GM12864 (cell line): ENCODE results near the gene ERFL.

Experiments
- DNase-seq: peaks from one replicate; pipeline ENCODE4 v3.0.0-alpha.2; 2011; ENCODE audit warnings: low read depth
- H3K4me3 ChIP-seq: 2 replicates; pipeline ENCODE4 v1.5.1; 2011; ENCODE audit warnings: mild to moderate bottlenecking, low read depth, low read length, control low read depth
- CTCF ChIP-seq: IDR thresholded peaks from 2 replicates; pipeline ENCODE4 v1.5.1; 2011; ENCODE audit warnings: low read depth, mild to moderate bottlenecking, moderate library complexity, low read length, control low read depth, inconsistent platforms; ENCODE audit errors: missing control alignments

ERFL gene

GRCh38 chr19:41926763-41927496 is 1.3 kb downstream of the ERFL start:
- DNase-seq: no peak
- TF ChIP-seq CTCF: no peak
- H3K4me3 ChIP-seq: no peak overlapping the region

DNA sequence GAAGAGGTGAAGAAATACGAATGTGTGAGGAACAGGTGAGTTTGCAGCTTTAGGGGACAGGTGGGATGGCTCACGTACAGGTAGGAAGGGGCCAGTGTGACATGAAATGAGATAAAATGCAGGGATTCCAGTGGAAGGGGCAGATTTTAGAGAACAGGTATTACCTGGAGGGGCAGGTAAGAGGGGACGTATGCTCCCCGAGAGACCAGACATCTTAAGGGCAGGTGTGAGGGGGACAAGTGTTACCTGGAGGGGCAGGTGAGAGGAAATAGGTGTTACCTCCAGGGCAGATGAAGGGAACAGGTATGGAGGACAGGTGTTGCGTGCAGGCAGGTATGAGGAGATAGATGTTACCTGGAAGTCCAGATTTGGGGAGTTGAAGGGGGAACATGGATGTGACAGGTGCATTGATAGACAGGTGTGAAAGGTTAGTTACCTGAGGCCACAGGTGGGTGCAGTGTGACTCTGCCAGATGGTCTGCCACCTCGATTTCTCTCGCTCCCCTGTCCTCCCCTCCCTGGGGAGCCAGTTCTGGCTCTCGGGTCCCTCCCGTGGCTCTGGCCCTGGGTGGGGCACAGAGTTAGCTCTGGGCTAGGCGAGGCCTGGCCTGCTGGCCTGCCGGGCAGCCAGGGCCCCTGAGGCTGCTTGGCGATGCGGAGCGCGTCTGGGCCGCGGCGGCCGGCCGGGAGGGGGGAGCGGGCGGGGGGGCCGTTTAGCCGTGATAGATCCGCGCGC is 2.1 kb downstream of the ERFL start:
- TF ChIP-seq CTCF: no peak
- H3K4me3 ChIP-seq: no peak overlapping the region
- DNase-seq: no peak

- no peak for DNase-seq
- no peak overlapping the region for H3K4me3 ChIP-seq
- no peak for TF ChIP-seq CTCF
Measured at GRCh38 chr19:41925208-41926003, 2.8 kb downstream of the ERFL start.

DNA sequence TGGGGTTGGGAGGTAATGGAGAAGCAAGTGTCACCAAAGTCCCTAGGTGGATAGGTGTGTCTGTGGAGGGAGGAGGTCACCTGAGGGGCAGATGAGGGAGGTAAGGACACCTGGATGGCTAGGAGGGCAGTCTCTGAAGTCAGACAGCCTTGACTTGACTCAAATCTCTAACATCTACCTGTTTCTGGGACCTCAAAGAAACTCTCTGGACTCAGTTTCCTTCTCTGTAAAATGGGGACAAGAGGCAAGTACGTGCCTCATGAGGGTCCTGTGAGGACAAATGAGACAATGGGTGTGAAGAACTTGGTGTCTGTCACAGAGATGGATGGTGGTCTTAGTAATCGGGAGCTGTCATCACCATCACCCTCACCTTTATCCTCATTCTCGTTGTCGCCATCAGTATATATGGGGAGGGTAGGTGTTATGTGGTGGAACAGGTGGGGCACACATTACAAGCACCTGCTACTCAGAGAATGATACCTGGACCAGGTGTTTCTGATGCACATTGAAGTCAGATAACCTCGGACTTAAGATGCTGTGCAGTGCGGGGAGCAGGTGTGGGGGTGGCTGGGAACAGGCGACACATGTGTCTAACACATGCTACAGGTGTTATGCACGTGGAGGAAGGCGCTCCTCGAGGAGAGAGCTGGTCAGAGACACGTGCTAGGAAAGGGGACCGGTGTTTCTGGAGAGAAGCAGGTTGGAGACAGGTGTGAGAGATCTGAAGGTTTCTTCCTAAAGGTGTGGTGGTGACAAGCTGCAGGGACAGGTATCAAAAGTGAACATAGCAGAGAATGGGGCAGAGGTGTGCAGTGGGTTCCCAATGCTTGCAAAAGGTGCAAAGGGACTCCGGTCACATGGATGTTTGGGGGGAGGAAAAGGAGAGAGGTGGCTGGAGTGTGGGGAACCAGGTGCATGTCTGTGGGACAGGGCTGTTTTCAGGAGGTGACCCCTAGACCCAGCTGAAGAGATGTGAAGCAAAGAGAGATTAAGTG is 3.8 kb downstream of the ERFL start:
- TF ChIP-seq CTCF: no peak
- no peak for DNase-seq
- no peak overlapping the region for H3K4me3 ChIP-seq

DNA sequence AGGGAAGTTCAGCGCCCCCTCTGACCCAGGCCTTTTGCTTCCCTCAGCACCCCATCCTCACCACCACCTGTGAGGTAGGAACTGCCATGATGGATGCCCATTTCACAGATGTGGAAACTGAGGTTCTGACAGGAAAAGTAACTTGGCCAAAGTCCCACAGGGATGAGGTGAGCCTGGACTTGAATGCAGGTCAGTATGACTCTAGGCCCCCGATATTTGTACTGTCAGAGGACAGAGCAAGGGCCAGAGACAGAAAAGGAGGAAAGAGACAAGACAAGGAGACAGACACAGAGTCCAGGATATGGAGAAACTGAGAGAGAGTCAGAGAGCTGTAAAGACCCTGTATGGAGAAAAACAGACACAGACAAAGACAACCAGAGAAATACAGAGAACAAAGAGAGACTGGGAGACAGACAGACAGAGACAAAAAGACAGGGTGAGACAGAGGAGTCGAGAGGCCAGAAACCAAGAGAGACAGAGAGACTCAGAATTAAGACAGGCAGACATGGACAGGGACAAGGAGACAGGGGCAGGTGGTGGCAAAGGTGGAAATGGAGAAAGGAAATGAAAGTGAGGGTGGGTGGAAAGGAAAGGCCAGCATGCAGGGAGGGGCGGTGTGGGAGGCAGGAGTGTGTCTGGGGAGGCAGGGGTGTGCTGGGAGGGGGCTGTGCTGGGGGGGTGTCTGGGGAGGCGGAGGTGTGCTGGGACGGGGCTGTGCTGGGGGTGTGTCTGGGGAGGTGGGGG is 5.0 kb downstream of the ERFL start:
- no peak overlapping the region for H3K4me3 ChIP-seq
- DNase-seq: no peak
- TF ChIP-seq CTCF: no peak

GRCh38 chr19:41922585-41922984 is 5.7 kb downstream of the ERFL start:
- H3K4me3 ChIP-seq: no peak overlapping the region
- no peak for TF ChIP-seq CTCF
- DNase-seq: no peak
